Choroid plexus epithelial cell (primary cell): ENCODE results near the gene FZD10.

Source experiments
- DNase-seq: peaks from one replicate; pipeline ENCODE4 v3.0.0-alpha.2; 2010; ENCODE audit warnings: low read depth
- H3K4me3 ChIP-seq: 2 replicates; pipeline ENCODE4 v1.5.1; 2011; ENCODE audit warnings: low read depth, mild to moderate bottlenecking, control low read depth, low read length, moderate library complexity
- CTCF ChIP-seq: conservative IDR thresholded peaks from 2 replicates; pipeline ENCODE4 v1.5.1; 2011; ENCODE audit warnings: low read depth, mild to moderate bottlenecking, control low read depth, inconsistent platforms, low read length, moderate library complexity

Gene FZD10

GRCh38 chr12:130198026-130198662, 35.9 kb downstream of the FZD10 start:
- DNase-seq, result no peak
- H3K4me3 ChIP-seq, result no peak overlapping the region
- no peak for TF ChIP-seq CTCF

GRCh38 chr12:130198663-130199060, 36.4 kb downstream of the FZD10 start:
- H3K4me3 ChIP-seq, result no peak overlapping the region
- TF ChIP-seq CTCF, result no peak
- no peak for DNase-seq

GRCh38 chr12:130199581-130200390, 37.5 kb downstream of the FZD10 start:
- H3K4me3 ChIP-seq, result no peak overlapping the region
- DNase-seq, result no peak
- no peak for TF ChIP-seq CTCF

- H3K4me3 ChIP-seq, result no peak overlapping the region
- DNase-seq, result no peak
- TF ChIP-seq CTCF, result no peak
Measured at GRCh38 chr12:130200445-130200844, 38.2 kb downstream of the FZD10 start.

- H3K4me3 ChIP-seq, result no peak overlapping the region
- TF ChIP-seq CTCF, result no peak
Measured at GRCh38 chr12:130201037-130201436, 38.8 kb downstream of the FZD10 start.

GRCh38 chr12:130202201-130202600, 39.9 kb downstream of the FZD10 start:
- TF ChIP-seq CTCF, result no peak
- no peak overlapping the region for H3K4me3 ChIP-seq
- no peak for DNase-seq

More at GRCh38 chr12:130201037-130201436, 38.8 kb downstream of the FZD10 start:
- no peak for DNase-seq

GRCh38 chr12:130203151-130203550, 40.9 kb downstream of the FZD10 start:
- no peak for TF ChIP-seq CTCF
- H3K4me3 ChIP-seq, result no peak overlapping the region
- DNase-seq, result no peak
